ENCODE data around the gene DUSP6. TPM values are rescaled to one million over a fixed set of nuclear protein-coding genes. Genes with fewer than 3 reads are reported as not detected.

The DUSP6 gene
- polyA plus RNA-seq, 1 donor from 2014 or later, result 44.3 TPM

DNA sequence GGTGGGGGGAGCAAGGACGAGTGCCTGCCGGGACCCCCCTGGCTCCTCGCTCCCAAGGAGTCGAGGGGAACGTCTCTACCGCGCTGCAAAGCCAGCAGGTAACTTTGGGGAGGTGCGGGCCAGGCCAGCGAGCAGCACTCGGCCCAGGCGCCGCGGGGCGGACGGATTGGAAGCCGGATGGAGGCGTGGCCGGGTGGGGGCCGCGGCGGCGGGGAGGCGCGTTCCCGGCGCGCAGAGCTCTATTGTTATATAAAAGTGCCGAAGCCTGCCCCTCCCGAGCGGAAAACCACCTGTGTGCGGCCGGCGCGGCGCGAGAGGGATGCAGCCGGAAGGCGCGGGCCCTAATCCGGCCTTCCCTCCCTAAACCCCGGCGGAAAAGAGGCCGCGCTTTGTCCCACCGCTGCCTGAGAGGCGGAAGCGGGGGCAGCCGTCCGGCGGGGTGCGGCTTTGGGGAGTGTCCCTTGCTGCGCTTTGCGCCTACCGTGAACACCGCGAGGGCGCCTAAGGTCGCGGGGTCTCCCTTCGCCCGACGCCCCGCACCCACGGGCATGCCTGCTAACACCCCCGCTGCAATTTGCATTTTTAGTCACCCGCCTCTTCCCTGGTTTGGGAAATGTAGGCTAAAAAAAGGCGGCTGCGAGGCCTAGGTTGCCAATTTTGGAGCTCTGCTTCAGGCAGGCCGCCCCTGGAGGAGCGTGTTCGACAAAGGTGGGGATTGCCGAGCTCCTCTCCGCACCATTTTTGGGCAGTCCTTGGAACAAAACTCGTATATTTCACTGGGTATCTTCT is 1.7 kb upstream of the DUSP6 start:
- Histone ChIP-seq H3K4me2 (ENCODE audit: low read length) (peak overlapping the region; percentile 71), H2AFZ (ENCODE audit: low read depth, low read length) (peak overlapping the region; percentile 54), H3K36me3 (ENCODE audit: insufficient read depth, low read length) (no peaks in the 10 kb centered on the region), H3K9ac (ENCODE audit: low read length) (peak overlapping the region; percentile 87), H3K27ac (ENCODE audit: low read length) (peak overlapping the region; percentile 95), H3K79me2 (replicated peaks; ENCODE audit: insufficient read depth, low read length) (peaks cover 44% of the 10 kb centered on the region), H3K27me3 (ENCODE audit: insufficient read depth, low read depth, low read length) (peaks cover 15% of the 10 kb centered on the region), H3K9me2 (ENCODE audit: insufficient read depth, low read length) (no peaks in the 10 kb centered on the region), H4K20me1 (ENCODE audit: insufficient read depth) (no peaks in the 10 kb centered on the region), H3K9me3 (ENCODE audit: low read length) (no peaks in the 10 kb centered on the region), H3K4me3 (ENCODE audit: low read length) (peak overlapping the region; percentile 89), H3F3A (ENCODE audit: insufficient read depth, low read length, poor library complexity, severe bottlenecking) (peaks cover 5% of the 10 kb centered on the region)
- TF ChIP-seq, protein P1, sequence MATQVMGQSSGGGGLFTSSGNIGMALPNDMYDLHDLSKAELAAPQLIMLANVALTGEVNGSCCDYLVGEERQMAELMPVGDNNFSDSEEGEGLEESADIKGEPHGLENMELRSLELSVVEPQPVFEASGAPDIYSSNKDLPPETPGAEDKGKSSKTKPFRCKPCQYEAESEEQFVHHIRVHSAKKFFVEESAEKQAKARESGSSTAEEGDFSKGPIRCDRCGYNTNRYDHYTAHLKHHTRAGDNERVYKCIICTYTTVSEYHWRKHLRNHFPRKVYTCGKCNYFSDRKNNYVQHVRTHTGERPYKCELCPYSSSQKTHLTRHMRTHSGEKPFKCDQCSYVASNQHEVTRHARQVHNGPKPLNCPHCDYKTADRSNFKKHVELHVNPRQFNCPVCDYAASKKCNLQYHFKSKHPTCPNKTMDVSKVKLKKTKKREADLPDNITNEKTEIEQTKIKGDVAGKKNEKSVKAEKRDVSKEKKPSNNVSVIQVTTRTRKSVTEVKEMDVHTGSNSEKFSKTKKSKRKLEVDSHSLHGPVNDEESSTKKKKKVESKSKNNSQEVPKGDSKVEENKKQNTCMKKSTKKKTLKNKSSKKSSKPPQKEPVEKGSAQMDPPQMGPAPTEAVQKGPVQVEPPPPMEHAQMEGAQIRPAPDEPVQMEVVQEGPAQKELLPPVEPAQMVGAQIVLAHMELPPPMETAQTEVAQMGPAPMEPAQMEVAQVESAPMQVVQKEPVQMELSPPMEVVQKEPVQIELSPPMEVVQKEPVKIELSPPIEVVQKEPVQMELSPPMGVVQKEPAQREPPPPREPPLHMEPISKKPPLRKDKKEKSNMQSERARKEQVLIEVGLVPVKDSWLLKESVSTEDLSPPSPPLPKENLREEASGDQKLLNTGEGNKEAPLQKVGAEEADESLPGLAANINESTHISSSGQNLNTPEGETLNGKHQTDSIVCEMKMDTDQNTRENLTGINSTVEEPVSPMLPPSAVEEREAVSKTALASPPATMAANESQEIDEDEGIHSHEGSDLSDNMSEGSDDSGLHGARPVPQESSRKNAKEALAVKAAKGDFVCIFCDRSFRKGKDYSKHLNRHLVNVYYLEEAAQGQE (IDR thresholded peaks at IDR 0.05; ENCODE audit: borderline replicate concordance), result peak; percentile 10
- TF ChIP-seq RAD21 (conservative IDR thresholded peaks at IDR 0.05), result no peak

DNA sequence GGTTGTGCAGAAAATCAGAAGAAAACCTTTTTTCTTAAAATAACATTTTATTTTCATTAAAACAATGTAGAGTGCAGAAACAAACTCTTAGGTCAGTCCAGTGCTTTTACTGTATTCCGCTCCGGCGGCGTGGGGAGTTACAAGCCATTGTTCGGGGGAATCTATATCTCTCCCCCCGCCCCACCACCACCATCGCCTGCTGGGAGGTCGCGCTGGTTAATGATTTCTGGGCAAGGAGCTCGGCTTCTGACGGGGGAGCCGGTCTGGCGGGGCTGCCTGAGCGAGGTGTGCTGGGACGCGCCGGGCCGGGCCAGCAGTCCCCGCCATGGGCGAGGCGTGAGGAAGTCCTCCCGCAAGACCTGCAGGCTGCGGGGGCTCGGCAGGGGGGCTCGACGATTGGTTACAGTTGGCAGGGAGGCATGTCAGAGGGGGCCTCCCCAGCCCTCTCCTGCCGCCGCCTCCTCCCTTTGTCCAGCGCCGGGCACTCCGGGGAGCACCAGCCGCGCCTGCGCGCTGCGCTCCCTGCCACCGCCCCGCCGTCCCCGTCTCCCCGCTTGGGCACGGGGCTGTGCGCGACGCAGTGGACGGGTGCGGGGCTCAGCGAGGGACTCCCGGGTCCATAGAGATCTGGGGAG is 1.0 kb upstream of the DUSP6 start:
- no peak for TF ChIP-seq SMC3 (conservative IDR thresholded peaks at IDR 0.05; ENCODE audit: poor library complexity)
- TF ChIP-seq TAF1 (IDR thresholded peaks at IDR 0.05; ENCODE audit: low read depth), result peak; percentile 19
- TF ChIP-seq, protein P2, sequence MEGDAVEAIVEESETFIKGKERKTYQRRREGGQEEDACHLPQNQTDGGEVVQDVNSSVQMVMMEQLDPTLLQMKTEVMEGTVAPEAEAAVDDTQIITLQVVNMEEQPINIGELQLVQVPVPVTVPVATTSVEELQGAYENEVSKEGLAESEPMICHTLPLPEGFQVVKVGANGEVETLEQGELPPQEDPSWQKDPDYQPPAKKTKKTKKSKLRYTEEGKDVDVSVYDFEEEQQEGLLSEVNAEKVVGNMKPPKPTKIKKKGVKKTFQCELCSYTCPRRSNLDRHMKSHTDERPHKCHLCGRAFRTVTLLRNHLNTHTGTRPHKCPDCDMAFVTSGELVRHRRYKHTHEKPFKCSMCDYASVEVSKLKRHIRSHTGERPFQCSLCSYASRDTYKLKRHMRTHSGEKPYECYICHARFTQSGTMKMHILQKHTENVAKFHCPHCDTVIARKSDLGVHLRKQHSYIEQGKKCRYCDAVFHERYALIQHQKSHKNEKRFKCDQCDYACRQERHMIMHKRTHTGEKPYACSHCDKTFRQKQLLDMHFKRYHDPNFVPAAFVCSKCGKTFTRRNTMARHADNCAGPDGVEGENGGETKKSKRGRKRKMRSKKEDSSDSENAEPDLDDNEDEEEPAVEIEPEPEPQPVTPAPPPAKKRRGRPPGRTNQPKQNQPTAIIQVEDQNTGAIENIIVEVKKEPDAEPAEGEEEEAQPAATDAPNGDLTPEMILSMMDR (IDR thresholded peaks at IDR 0.05; ENCODE audit: poor library complexity, severe bottlenecking), result no peak
- TF ChIP-seq EZH2 (IDR thresholded peaks at IDR 0.05; ENCODE audit: borderline replicate concordance, insufficient read depth, low read length, poor library complexity, severe bottlenecking), result no peak
- TF ChIP-seq RAD21 (conservative IDR thresholded peaks at IDR 0.05), result no peak
- TF ChIP-seq, protein P1 (IDR thresholded peaks at IDR 0.05; ENCODE audit: borderline replicate concordance), result peak; percentile 40
- TF ChIP-seq MXI1 (conservative IDR thresholded peaks at IDR 0.05; ENCODE audit: poor library complexity, severe bottlenecking), result peak; percentile 48
- peak; percentile 38 for TF ChIP-seq EP300 (conservative IDR thresholded peaks at IDR 0.05; ENCODE audit: poor library complexity, severe bottlenecking)
- TF ChIP-seq POLR2AphosphoS5 (IDR thresholded peaks at IDR 0.05), result peak; percentile 78
- Histone ChIP-seq H2AFZ (ENCODE audit: low read depth, low read length) (peak overlapping the region; percentile 54), H4K20me1 (ENCODE audit: insufficient read depth) (no peaks in the 10 kb centered on the region), H3K79me2 (replicated peaks; ENCODE audit: insufficient read depth, low read length) (peaks cover 51% of the 10 kb centered on the region), H3K4me3 (ENCODE audit: low read length) (peak overlapping the region; percentile 89), H3F3A (ENCODE audit: insufficient read depth, low read length, poor library complexity, severe bottlenecking) (peaks cover 5% of the 10 kb centered on the region), H3K27me3 (ENCODE audit: insufficient read depth, low read depth, low read length) (peaks cover 15% of the 10 kb centered on the region), H3K4me2 (ENCODE audit: low read length) (peak overlapping the region; percentile 96), H3K9me3 (ENCODE audit: low read length) (no peaks in the 10 kb centered on the region), H3K9ac (ENCODE audit: low read length) (peak overlapping the region; percentile 87), H3K36me3 (ENCODE audit: insufficient read depth, low read length) (no peaks in the 10 kb centered on the region), H3K9me2 (ENCODE audit: insufficient read depth, low read length) (no peaks in the 10 kb centered on the region), H3K27ac (ENCODE audit: low read length) (peak overlapping the region; percentile 95)

Data from neural cell (in vitro differentiated cells).